NCI-H2196 treated with DMSO at 0.1 percent for 48 hours (cell line): ENCODE results near the gene SPATA31D3.
"Not testable (repeated sequence)": the region's sequence is repeated elsewhere in the genome, so short reads cannot be mapped to it uniquely, and the experiment has no call there.

Source experiments
- DNase-seq: peaks from one replicate; lab custom pipeline; 2025; ENCODE audit not compliant: unreplicated experiment; lab: John Stamatoyannopoulos, UW

Gene SPATA31D3

DNA sequence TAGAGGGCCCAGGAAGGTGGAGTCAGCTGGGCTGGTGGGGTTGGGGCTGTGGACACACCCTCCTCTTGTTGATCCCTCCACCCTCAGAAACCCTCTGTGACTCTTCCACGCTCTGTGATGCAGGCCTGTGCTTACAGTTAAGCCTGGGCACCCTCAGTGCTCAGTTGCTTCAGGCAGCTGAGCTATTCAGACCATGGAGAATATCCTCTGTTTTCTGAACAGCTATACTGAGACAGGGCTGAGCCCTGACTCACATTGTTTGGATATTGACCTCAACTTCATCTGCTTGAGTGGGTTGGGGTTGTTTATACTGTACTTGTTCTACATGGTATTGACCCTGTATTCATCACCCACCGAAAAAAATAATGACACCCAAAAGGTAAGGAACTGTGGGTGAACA lies at the start of gene SPATA31D3:
Gene SPATA31D3, plus strand, starts transcription at position 108 of the 400 bp plus-strand sequence. Its CDS starts 86 bp downstream, at position 194.
- DNase-seq: not testable (repeated sequence)

DNA sequence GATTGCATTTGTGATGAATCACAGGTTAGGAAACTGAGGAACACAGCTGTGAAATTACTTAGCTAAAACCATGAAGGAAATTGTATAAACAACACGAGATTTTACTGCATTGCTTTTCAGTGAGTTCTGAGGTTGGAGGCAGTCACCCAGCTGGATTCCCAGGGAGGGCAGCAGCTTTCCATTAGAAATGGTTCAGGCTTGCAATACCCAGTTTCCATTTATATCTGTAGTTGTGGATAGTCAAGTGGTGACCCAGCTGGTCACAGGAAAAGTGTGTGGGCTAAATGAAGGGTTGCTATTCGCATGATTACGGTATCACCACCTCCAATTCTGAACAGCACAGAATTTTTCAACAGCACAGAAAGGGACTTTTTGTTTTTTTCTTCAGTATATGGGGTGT lies 49.4 kb upstream of the SPATA31D3 start:
- no peak for DNase-seq

DNA sequence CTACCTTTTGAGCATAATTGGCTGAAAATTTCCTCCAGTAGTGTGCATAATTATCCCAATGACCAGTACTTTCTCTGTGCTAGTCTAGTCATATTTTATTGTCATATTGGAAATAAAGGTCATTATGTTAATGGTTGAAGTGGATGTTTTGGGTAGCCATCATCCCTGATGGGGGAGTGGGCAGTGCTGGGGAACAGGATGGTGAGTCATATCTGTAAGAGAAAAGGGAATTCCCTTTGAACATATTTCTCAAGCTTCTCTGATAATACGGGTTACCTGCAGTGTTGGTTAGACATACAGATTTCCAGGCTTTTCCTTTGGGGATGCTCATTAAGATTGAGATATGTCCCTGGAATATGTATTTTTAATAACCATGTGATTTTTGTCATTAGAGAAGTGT lies 48.4 kb upstream of the SPATA31D3 start:
- no peak for DNase-seq

DNA sequence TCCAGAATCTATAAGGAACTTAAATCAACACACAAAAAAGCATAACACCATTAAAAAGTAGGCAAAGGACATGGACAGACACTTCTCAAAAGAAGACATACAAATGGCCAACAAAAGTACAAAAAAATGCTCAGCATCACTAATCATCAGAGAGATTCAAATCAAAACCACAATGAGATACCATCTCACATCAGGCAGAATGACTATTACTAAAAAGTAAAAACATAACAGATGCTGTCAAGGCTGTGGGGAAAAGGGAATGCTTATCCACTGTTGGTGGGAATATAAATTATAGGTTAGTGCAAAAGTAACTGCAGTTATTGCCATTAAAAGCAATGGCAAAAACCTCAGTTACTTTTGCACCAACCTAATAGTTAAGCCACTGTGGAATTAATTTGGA lies 47.2 kb upstream of the SPATA31D3 start:
- no peak for DNase-seq

DNA sequence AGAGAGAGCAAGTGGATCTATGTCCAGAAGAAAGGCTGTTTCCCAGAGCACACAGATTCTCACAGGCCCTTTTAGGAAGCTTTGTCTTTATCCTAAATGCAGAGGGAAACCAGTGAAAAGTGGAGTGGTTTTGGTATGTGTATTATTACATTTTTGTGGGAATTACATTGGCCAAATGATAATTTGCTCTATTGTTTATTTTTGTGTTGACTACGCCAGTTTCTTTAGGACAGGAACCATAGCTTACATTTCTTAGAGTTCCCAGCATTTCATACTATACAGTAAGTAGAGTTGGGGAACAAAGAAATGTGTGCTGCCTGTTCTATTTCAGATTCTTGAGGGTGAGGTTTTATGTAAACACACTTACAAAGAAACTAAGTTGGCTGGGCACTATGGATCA lies 44.4 kb upstream of the SPATA31D3 start:
- DNase-seq: no peak

DNA sequence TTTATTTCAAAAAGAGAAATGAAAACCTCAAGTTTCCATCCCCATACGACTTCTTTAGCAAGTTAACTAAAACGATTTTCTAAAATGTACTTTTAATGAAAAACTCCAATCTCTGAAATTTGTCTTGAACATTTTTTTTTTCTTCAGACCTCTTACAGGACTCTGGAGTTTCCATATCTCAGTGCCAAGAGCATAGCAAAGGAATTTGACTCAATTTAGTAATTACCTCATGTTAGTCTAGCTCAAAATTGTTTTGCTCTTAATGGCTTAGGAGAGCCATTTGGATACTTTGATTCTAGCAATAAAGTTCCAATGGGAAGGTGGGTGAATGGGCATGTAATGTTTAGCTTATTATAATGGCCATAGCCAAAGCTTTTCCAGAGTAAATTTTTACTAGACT lies 41.1 kb upstream of the SPATA31D3 start:
- no peak for DNase-seq

DNA sequence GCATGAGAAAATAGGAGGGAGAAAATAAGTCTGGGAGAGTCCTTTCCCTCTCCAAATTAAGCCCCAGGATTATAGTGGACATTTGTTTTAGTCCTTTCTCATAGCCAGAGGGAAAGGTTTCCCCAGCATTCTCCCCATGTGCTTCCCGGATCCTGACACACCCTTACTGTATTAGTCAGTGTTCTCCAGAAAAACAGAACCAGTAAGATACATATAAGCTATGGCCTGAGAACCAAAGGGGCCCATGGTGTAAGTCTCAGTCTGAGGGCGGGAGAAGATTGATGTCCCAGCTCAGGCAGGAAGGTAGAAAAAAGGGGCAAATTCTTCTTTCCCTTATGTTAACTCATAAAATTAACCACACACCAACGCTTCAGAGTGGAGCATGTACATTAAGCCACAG lies 40.7 kb upstream of the SPATA31D3 start:
- no peak for DNase-seq

DNA sequence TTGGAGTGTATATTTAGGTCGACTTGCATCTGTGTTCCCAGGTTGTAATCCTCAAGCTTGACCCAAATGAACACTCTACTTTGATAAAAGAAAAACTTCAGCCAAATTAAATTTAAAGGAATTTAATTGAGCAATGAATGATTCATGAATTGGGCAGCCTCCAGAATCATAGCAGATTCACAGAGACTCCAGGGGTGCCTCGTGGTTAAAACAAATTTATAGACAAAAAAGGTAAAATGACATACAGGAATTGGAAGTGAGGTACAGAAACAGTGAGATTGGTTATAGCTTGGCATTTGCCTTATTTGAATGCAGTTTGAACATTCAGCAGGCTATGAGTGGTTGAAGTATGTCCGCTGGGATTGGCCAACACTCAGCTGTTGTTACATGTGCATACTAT lies 36.6 kb upstream of the SPATA31D3 start:
- DNase-seq: no peak

DNA sequence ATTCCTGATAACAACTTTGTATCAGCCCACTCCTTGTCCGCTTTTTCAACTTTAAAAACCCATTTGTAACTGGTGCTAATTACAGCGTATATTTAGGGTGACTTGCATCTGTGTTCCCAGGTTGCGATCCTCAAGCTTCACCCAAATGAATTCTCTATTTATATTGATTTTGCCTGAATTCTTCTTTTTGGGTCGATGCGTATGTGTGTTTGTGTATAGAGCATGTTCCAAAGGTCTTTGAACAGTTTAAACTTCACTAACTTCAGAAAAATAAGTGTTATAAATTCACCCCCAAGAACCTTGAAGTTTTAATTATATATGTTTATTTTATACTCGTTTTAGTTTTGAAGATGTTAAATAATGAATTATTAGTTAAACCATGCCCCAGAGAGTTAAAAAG lies 31.2 kb upstream of the SPATA31D3 start:
- DNase-seq: no peak

DNA sequence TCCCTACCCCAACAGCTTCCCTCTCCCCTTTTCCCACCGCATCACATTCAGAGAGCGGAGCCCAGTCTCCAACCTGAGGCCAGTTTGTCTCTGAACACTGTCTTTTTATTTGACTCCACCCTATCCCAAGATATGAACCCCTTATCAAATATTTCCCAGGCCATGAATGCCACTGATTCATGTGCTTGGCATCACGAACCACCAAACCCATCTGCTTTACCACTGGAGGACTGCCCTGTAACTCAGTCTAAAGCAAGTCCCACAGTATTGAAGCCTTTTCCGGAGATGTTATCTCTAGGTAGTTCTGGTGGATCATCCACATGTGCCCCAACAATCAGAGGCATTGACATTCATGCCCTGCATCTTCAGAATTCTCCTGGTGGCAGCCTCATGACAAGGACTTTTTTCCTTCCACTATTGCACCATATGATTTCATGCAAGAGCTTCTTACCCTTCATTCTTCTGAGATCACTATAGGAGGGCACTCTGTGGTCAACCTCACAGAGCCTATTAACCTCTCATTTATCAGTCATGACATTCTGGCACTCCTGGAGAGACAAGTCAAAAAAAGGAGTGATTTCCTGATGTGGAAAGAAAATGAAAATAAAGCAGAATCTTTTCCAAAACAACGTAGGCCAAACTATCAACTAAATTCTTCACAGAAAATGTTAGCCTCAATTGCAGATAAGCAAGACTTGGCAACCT lies 27.3 kb upstream of the SPATA31D3 start:
- DNase-seq: no peak

DNA sequence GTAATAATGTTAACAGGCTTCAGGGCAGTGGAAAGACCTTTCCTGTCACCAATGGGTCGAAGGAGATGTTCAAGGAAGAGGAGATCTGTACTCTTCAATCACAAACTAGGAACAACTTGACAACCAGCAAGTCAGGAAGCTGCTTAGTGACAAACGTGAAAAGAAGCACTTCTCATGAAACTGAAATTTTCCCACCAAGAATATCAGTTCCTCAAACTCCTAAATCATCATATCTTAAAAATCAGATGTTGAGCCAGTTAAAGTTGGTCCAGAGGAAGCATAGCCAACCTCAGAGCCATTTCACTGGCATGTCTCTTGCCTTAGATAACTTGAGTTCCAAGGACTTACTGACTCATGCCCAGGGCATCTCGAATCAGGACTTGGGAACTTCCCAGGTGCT lies 24.8 kb upstream of the SPATA31D3 start:
- not testable (repeated sequence) for DNase-seq

DNA sequence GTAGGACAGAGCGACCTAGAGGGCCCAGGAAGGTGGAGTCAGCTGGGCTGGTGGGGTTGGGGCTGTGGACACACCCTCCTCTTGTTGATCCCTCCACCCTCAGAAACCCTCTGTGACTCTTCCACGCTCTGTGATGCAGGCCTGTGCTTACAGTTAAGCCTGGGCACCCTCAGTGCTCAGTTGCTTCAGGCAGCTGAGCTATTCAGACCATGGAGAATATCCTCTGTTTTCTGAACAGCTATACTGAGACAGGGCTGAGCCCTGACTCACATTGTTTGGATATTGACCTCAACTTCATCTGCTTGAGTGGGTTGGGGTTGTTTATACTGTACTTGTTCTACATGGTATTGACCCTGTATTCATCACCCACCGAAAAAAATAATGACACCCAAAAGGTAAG lies 15.0 kb upstream of the SPATA31D3 start, which contains the start of gene SPATA31D4:
Gene SPATA31D4, plus strand, starts transcription at position 124 of the 400 bp plus-strand sequence. Its CDS starts 86 bp downstream, at position 210.
- DNase-seq: not testable (repeated sequence)

DNA sequence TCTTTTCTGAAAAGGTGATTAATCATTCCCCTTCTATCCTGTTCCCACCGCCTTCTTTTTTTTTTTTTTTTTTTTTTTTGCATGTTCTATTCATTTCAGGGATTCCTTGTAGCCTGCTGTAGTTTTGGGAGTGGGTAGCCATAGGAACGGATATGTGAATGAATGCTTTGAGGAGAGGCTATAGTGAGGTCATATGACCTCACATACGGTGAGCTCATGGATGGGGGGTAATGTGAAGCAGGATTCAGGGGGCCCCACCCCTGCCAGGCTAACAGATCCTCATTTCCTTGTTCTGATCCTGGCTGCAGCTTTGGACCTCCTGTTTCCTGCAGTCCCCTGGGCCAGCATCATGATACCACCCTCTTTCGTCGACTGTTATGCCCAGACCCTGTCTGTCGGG lies 13.2 kb upstream of the SPATA31D3 start:
- not testable (repeated sequence) for DNase-seq

DNA sequence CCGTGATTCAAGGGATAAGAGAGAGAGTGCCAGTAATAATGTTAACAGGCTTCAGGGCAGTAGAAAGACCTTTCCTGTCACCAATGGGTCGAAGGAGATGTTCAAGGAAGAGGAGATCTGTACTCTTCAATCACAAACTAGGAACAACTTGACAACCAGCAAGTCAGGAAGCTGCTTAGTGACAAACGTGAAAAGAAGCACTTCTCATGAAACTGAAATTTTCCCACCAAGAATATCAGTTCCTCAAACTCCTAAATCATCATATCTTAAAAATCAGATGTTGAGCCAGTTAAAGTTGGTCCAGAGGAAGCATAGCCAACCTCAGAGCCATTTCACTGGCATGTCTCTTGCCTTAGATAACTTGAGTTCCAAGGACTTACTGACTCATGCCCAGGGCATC lies 9.8 kb upstream of the SPATA31D3 start:
- DNase-seq: not testable (repeated sequence)

DNA sequence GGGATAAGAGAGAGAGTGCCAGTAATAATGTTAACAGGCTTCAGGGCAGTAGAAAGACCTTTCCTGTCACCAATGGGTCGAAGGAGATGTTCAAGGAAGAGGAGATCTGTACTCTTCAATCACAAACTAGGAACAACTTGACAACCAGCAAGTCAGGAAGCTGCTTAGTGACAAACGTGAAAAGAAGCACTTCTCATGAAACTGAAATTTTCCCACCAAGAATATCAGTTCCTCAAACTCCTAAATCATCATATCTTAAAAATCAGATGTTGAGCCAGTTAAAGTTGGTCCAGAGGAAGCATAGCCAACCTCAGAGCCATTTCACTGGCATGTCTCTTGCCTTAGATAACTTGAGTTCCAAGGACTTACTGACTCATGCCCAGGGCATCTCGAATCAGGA lies 5.3 kb downstream of the SPATA31D3 start:
- not testable (repeated sequence) for DNase-seq

DNA sequence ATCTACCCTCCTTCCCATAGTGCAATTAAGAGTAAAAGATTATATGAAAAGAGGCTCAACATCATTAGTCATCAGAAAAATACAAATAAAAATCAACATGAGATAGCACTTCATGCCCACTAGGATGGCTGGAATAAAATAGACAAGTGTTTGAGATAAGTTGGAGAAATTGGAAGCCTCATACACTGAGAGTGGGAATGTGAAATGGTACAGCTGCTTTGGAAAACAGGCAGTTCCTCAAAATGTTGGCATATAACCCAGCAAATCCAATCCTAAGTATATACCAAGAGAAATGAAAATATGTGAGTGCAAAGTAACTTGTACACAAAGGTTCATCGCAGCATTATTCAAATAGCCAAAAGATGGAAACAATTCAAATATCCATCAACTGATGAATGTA lies 9.8 kb downstream of the SPATA31D3 start:
- DNase-seq: no peak

DNA sequence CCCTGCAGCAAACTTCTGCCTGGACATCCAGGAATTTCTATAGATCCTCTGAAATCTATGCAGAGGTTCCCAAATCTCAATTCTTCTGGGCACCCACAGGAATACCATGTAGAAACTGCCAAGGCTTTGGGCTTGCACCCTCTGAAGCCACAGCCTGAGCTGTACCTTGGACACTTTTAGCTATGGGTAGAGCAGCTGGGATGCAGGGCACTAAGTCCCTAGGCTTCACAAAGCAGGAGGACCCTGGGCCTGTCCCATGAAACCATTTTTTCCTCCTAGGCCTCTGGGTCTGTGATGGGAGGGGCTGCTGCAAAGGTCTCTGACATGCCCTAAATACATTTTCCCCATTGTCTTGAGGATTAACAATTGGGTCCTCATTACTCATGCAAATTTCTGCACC lies 12.3 kb downstream of the SPATA31D3 start:
- DNase-seq: no peak

DNA sequence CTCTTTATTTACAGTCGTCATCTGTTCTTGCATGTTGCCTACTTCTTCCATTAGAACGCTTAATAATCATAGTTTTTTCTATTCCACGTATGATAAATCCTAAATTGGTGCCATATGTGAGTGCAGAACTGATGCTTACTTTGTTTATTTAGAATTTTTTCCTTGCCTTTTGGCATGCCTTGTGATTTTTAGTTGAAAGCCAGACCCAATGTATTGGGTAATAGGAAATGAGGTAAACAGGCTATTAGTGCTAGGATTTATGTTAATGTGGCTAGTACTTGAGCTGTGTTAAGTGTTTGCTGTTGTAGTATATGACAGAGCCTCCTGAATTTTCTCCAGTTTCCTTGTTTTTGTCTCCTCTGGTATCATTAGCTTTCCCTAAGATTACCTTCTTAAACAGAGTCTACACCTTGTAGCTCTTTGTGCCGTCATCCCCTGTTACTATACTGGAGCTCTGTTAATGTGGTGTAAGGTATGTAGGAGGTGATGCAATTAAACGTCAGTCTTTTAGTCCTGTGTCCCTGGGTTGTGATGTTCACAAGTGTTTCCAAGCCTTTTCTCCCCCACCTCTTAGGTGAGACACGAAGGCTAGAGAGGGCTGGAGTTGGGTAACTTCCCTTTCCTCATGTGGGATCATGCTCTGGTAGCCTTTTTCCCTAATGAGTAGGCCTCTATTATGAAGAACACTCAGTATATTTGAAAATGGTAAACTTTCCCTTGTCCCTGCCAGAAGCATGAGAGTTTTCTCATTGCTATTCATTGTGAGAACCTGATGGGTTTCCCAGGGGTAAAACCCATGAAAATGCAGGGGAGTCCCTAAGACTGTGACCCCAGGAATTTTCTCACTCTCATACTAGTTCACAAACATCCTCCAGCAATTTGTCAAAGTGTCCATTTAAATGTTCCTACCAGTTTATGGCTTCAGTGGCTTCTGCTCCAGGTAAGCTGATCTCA lies 21.2 kb downstream of the SPATA31D3 start:
- DNase-seq: no peak

DNA sequence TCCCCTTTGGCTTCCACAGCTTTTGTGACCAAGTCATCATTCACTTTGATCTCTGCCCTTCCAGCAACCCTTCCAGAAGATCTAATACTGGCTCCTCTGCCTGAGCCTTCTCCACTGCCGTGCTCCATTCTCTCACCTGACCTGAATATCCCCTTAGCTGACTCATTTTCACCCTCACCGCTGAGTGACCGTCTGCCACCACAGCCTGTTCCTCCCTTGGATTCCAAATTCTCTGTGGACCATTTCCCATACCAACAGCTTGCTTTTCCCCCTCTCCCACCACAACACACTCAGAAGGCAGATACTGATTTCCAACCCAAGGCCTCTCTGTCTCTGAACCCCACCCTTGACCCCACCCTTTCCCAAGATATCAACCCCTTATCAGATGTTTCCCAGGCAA lies 24.7 kb downstream of the SPATA31D3 start:
- no peak for DNase-seq

DNA sequence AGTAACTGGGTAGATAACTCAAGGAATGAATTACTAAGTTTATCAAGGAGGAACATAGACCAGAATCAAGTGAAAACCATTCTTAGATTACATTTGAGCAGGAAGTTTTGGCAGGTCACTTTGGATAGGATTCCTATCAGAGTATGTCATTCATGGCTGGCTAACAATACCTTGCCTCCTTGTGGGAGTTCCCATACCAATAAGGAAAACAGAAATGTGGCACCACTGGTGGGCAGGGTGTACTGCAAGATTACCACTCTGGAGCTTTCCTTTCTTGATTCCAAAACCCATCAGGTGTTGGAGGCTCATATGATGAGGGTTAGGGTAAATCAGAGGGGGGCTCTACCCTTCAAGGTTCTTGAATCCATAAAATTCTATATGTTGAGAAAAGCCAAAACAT lies 26.7 kb downstream of the SPATA31D3 start:
- no peak for DNase-seq

DNA sequence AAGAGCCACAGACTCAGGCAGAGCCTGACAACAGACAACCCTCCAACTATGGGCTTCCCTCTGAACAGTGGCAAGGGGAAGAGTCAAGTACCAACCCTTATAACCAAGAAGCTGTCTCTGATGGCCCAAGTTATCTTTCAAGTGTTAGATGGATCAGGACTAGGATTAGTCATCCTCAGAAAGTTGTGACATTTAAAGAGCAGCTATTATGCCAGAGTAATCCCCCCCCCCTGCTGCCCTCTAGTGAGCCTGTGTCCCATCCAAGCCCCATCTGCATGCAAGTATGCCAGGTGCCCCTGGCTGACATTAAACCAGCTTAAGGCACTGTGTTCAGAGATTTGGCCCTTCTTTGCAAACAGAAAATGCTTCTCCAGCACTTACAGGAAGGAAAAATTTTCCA lies 28.4 kb downstream of the SPATA31D3 start:
- DNase-seq: no peak

DNA sequence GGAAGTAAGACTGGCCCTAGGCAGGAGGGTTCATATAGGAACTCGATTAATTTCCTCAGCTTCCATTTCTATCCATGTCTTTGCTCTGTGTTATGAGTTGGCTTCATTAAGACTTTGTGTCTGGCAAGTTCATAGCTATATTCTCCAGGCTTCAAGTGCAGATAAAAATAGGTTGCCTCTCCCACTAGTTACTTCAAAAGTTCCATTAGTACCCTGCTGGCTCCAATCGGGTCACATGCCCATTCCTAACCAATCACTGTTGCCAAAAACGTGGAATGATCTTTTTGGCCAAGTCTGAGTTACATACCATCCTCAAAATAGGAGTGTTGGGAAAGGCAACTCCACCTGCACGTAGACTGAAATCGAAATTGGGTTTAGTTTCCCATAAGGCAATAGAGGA lies 31.5 kb downstream of the SPATA31D3 start:
- no peak for DNase-seq
